HG02840 (cell line): ENCODE measurements around the gene CEP164.
"Not testable (repeated sequence)": the region's sequence is repeated elsewhere in the genome, so short reads cannot be mapped to it uniquely, and the experiment has no call there.

ENCODE experiments used
- ATAC-seq: cut with Tn5 transposase; IDR thresholded peaks from one replicate; pipeline ENCODE4 v1.9.1; 2021; ENCODE audit warnings: mild to moderate bottlenecking, moderate library complexity, moderate number of reproducible peaks; ENCODE audit not compliant: unreplicated experiment, low FRiP score

The CEP164 gene

DNA sequence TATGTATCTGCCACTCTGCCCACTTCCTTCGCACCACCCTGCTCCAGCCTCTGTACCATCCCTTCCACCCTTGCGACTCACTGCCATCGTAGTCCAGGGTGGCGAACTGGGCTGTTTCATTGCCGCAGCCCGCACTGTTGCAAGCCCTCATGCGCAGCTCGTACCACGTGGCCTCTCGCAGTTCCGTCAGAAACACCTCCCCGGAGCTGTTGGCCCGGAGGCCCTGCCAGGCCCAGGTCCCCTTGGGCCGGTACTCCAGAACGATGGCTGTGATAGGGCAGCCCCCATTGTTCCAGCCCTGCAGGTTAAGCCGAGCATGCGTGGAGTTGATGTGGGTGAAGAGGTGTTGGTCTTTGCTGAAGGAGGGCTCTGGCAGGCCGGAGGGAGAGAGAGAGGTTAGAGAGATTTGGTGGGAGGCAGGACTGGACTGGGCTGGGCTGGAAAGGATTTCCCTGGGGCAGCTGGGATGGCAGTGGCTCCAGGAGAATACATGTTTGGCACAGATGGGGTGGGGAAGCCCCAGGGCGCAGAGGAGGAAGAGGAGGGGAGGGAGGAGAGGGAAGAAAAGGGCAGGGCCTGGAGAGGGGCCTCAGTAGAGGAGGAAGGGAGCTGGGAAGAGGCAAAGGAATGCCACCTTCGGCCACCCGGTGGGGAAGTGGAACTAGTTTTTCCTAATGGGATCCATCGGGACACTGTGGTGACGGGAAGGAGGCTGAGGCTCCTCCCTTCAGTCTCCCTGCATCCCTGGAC is 109.6 kb downstream of the CEP164 start:
- no peak for ATAC-seq

DNA sequence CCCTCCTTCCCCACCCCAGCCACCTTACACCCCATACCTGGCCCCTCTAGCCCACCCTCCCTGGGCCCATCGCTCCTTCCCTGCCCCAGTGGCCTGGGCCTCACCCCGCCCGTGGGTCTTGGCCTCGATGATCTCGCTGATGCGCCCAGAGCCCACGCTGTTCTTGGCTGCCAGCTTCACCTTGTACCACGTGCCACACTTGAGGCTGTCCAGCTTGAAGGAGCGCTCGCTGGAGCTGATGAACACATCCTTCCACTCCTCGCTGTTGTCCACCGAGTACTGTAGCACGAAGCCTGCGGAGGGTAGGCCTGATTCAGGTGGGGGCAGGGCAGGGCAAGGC is 110.1 kb downstream of the CEP164 start:
- no peak for ATAC-seq

DNA sequence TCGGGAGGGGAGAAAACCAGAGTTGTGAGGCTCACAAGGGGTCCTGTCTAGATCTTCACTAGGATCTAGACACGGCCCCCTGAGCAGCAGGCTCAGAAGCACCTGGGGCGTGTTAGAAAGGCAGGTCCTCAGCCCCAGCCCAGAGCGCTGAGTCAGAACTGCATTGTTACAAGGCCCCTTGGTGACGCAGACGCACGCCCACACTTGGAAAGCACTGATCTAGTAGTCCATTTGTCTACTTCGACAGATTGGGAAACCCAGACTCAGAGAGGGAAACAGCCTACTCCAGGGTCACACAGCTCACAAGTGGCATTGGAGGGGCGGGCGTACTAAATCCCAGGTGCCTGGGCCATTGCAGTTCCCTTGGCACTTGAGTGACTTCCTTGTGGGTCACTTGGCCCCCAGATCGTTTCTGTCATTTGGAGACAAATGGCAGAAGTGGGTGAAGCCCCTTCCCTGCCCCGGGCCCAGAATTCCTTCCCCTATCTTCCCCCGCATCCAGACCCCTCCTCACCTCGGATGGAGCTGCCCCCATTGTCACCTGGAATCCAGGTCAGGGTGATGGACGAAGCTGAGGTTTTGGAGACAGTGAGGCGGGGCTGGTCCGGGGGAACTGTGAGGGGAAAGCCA is 110.8 kb downstream of the CEP164 start:
- no peak for ATAC-seq

- no peak for ATAC-seq
Observed at GRCh38 chr11:117439256-117439655, 111.6 kb downstream of the CEP164 start.

DNA sequence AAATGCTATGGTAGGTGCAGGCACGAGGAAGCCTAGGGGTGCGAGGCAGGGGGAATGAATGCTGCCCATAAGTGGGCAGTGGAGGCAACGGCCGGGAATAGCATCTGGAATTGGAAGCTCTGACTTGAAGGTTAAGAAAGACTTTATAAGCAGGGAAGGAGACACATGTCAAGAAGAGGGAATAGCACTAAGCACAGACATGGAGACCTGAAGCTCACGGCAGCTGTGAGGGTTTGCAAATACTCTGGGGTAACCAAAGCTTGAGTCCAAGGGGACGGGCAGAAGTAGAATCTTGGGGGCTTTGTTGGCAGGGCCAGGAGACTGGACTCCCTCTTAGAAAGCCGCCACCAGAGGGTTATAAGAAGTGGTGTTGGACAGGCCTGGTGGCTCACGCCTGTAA is 112.6 kb downstream of the CEP164 start:
- ATAC-seq: no peak

GRCh38 chr11:117441146-117441975 is 113.7 kb downstream of the CEP164 start:
- no peak for ATAC-seq

GRCh38 chr11:117442049-117442868 is 114.6 kb downstream of the CEP164 start:
- ATAC-seq: no peak

- ATAC-seq: no peak
Observed at GRCh38 chr11:117442869-117443239, 115.2 kb downstream of the CEP164 start.

GRCh38 chr11:117443266-117444186 is 115.9 kb downstream of the CEP164 start:
- no peak for ATAC-seq

GRCh38 chr11:117444256-117444655 is 116.6 kb downstream of the CEP164 start:
- ATAC-seq: no peak

GRCh38 chr11:117444711-117445658 is 117.3 kb downstream of the CEP164 start:
- ATAC-seq: no peak

DNA sequence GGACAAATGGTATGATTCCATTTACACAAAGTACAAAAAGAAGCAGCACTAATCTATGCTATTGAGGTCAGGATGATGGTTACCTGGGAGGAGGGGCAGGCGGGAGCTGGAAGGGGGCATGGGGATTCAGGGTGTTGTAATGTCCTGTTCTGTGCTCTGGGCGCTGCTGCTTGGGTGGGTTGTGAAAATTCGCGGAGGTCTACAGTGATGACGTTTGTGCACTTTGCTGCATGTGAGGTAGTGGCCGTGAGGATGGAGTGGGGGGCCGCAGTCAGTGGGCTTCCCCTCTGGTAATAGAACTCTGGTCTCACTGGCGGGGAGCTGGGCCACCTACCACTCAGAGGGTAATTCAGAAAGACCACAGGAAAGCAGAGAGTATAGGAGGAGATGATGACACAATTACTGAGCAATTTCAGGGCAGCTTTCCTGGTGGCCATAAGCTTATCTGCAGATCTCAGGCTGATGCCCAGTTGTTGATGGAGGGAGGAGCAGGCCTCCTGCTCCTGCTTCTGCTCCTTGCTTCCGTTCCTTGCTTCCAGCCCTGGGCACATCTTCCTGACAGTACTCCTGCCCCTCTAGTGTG is 121.5 kb downstream of the CEP164 start:
- ATAC-seq: no peak

GRCh38 chr11:117453886-117454563 is 126.4 kb downstream of the CEP164 start:
- ATAC-seq: no peak

DNA sequence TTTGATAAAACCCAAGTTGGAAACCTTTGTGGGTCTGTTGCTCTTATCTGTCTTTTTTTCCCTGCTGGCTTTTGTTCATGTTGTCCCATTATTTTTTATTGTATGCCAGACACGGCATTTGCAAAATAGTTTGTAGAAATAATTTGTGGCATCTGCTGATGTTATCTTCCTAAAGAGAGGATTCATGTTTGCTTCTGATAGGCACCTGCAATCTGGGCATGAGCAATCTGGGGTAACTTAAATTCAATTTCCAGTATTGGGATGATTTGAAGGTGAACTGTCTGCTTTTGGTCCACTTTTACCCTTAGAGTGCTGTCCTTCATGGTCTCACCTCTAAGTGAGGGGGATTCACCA is 126.9 kb downstream of the CEP164 start:
- no peak for ATAC-seq

GRCh38 chr11:117456027-117456720 is 128.5 kb downstream of the CEP164 start:
- no peak for ATAC-seq

- ATAC-seq: not testable (repeated sequence)
Observed at GRCh38 chr11:117456721-117457029, 129.0 kb downstream of the CEP164 start.

DNA sequence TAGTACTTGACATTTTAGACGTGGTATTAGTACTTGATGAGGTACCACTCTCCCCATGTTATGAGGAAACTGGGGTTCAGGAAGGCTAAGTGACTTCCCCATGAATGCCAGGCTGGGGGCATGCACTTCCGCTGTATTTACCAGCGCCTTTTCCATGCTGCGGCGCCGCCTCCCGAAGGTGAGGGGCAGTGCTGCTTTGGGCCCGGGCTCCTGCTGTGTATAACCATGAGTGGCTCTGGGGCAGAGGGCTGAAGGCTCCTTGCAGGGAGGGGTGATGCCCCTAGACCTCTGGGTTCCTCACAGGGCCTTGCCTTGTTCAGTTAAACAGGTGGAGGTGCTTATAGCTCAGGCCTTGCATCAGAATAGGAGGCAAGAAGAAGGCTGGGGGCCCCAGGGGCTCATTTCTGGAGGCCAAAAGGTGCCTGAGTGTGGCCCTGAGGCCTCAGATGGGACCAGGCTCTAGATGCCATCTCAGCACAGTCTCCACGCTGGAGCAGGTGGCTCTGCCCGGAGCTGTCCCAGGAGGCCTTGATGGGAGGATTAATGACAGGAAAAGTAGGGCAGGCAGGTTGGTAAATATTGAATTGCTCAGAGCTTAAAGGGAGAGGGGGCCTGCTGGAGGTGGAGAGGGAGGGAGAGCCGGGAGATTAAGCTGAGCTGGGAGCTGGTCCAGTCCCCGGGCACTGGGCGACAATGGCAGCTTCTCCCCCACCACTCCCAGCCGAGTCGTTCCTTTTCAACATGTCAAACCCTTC is 129.6 kb downstream of the CEP164 start:
- no peak for ATAC-seq
